ENCODE measurements around the gene PPIL3.

GRCh38 chr2:200847939-200848338, 40.9 kb downstream of the PPIL3 start:
- TF ChIP-seq POLR2A (IDR thresholded peaks at IDR 0.05): no peak
- TF ChIP-seq CTCF (IDR thresholded peaks at IDR 0.05): no peak

All from lower leg skin (tissue), 3 donors.